HG02588 (cell line): ENCODE data around the gene FBXO41.

Source experiments
- ATAC-seq: cut with Tn5 transposase; IDR thresholded peaks from one replicate; pipeline ENCODE4 v1.9.1; 2021; ENCODE audit warnings: mild to moderate bottlenecking, moderate library complexity; ENCODE audit not compliant: unreplicated experiment

The FBXO41 gene

DNA sequence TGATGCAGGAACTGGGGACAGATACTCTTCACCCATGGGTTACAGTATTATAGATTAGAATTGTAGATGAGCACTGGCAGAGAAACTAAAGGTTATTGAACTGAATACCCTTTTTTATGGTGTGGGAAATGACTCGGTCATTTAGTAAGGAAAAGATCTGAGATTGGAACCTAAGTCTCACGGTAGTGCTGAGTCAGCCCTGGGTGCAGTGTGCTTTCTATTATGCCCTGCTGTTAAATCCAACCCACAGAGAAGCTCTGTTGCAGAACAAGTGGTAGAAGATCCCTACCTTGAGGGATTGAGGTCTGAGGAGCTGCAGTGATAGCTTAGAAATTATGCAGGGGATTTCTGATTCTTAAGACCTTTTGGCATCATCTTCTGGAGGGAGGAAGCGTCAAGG lies 37.4 kb downstream of the FBXO41 start:
- no peak for ATAC-seq

DNA sequence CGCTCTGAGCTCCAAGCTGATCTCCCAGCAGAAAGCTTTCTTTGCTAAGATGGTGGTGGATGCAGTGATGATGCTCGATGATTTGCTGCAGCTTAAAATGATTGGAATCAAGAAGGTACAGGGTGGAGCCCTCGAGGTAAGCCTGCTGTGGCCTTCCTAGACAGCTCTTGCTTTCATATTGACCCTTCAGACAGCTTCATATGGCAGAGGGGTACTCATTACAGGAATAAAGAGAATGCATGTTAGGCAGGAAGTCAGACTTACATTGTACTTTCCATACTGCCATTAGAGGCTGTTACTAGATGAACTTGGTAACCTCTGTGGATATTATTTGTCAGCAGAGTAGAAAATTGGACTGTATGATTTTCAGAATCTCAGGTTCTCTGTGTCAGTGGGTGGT lies 39.7 kb downstream of the FBXO41 start:
- ATAC-seq, result no peak

DNA sequence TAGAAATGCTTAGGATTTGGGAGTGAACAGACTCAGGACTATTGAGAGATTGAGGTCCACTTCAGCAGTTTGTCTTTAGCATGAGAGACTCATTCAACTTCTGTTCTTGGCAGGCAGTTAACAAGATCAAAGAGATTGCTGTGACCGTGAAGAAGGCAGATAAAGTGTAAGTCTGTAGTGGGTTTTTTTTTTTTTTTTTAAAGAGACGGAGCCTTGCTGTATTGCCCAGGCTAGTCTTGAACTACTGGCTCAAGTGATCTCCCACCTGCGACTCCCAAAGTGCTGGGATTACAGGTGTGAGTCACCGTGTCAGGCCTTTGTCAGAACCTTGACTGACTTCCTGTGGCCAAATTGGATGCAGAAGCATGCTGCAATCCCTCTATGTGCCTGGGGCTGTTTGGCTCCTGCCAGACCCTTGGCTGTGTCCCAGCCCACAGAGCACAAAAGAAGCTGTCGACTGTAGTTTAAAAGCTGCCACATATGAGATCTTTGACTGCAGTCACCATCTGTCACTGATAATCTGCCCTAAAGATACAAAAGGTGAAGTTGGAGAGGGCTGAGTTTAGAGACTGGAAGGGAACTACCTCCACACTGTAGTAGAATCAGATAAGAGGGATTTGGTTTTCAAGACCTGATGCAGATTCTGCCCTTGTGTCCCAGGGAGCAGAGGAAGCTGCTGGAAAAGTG lies 40.3 kb downstream of the FBXO41 start:
- ATAC-seq, result no peak

DNA sequence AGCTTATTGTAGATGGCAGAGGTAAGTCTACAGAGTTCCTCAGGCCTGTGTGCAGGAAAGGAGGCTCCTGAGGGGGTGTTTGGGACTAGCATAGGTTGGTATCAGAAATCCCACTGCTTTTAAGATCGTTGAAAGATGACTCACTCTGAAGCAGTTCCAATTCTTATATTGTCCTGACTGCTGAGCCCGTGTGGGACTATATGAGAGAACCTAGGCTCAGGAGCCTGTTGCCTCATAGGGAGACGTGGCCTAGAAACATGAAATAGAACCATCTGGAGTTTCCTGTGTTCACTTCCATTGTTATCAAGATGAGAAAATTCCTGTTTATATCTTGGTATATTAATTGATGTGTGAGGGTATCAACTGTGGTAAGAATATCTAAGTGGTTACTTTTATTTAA lies 44.5 kb downstream of the FBXO41 start:
- ATAC-seq, result no peak

DNA sequence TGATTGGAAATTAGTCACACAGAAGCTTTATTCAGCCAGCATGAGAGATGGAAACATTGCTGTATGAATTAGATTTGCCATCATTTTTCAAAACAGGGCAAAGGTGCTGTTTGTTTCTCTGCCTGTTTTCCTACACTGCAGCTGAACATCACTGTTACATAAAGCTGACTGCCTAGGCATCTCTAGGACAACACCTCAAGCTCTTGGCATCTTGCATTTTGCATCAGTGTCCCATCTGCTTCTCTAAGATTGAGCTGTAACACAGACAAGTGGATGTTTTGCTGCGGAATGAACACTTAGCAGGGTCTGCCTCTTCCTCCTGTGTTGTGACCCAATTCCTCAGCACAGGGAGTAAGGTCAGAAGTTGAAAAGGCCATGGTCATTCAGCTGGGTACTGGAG lies 45.3 kb downstream of the FBXO41 start:
- ATAC-seq, result no peak

DNA sequence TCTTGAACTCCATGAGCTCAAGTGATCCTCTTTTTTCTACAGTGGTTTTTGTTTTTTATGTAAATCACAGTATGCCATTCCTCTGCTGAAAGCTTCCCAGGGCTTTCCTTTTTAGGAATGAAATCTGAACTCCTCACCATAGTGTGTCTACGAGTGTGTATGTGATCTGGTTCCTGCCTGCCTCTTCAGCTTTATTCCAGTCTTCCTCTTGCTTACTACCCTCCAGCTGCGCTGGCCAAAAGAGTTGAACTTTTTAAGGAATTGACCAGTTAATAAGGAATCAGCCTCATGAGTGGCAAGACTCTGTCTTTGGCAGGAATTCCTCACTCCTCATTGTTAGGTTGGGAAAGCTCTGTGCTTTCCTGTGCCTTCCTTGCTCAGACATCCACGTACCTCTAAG lies 46.1 kb downstream of the FBXO41 start:
- ATAC-seq, result no peak

DNA sequence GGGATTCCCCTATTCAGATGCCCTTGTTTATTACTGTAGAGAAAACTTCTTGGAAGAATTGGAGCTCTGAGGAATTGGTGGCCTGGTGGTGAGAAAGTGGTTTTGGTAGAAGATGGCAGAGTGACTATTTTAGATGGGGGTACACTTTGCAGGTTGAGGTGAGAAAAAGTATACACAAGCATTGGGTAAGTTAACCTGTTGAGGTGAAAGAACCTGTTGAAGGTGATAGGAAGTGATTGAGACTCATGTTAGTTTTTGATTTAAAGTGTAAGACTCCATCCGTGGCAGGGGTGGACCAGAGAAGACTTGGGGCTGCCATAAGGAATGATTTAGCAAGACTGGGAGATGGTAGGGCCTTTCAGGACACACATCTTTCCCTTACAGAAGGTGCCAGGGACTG lies 47.1 kb downstream of the FBXO41 start:
- no peak for ATAC-seq

DNA sequence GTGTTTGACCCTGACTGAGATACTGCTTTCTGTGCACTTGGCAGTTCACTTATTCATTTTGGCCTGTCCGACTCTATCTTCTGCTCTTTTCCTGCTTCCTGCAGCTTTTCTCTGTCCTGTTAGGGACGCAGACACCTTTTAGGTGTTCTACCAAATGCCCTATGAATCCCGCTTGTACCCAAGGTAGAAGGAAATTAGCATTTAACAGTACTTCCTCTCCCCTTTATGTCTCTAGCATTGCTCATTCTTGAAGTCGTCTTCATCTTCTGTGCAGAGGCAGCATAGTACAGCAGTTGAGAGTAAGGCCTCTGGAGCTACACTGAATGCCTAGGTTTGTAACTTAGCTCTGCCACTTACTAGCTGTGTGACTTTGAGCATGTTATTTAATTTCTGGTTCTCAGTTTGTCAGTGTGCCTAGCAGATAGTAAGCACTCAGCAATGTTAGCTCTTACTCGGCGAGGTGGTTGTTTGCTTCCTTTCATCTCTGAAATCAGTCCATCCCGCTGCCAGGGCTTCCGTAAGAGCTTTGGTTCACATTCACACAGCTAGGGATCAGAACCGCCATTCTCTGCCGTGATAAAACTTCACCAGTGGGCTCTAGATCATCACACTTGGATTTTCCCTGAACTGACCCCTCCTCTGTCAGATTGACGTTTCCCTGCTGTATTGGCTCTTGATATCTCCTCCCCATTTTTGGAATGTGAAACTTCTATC lies 48.8 kb downstream of the FBXO41 start:
- ATAC-seq, result no peak

DNA sequence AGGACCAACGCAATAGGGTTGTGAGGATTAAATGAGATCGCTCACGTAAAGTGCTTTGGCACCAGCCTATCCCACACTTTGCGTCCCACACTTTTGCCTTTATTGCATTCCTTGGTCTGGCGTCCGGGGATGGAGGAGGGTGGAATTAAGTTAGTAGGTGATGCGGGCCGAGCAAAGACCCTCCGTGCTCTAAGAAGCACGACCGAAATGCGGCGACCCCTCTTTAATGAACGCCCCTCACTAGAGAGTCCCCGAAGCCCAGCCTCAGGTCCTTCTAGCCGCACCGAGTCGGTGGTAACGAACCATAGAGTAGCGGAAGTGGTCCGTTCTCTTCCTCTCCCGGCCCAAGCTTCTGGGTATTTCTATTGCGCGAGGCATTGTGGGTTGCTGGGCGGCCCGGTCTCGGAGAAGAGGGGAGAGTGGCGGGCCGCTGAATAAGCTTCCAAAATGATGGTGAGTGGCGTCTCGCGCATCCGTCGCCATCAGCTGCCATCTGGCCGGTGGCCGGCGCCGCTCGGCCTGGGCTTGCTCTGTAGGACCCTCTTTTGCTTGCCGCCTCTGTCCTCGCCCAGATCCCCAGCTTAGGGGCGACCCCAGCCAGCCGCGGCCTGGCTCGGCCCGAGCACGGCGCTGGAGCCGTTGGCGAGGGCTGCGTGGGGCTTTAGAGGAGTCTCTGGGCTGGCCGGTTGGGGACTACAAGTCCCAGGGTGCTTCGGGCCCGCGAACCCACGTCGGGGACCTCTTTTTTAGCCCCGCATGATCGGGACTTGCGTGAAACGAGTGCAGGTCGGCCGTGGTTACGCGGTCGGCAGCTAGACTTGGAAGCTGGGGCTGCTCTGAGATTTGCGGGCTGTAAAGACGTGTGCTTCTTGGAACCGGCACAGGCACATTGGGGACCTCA lies 50.1 kb downstream of the FBXO41 start, which contains the start of gene CCT7:
TSS of gene CCT7 (plus strand) at position 377 of the 901 bp plus-strand sequence. CDS start at position 448, 71 bp downstream.
- ATAC-seq, result peak; percentile 53

DNA sequence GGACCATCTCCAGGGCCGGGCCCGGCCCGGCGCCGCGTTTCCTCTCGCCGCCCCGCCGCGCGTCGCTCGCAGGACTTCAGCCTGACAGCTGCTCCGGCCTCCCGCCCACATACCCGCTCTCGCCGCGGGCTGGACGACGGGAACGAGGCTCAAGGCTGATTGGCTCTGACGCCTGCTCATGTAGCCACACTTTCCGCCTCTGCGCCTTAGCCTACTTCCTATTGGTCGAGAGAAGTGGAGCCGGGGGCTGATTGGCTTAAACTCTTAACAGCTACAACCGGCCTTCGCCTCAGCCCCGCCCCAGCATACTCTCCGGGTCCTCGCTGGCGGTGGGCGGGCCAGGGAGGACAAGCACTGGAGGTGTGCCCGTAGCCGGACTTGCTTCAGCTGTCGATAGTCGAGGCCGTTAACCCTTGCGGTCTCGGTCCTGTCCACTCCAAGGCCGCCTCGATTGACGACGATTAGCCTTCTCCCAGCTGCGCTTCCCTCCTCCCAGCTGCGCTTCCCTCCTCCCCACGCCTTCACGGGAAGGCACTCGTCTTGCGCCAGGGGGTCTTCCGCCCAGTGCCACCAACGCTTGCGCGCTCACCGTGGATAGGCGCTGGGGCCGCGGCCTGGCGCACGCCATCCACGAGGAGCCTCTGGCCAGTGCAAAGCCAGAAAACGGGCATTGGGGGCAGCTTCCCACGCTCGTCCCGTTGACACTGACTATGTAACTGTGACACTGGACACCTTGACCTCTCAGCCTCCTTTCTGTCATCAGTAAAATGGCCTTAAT lies 50.9 kb downstream of the FBXO41 start, which contains the start of gene PRADC1:
TSS of gene PRADC1 (minus strand) at position 86 of the 778 bp plus-strand sequence. CDS start at position 7, 79 bp downstream.
- ATAC-seq, result peak; percentile 91

DNA sequence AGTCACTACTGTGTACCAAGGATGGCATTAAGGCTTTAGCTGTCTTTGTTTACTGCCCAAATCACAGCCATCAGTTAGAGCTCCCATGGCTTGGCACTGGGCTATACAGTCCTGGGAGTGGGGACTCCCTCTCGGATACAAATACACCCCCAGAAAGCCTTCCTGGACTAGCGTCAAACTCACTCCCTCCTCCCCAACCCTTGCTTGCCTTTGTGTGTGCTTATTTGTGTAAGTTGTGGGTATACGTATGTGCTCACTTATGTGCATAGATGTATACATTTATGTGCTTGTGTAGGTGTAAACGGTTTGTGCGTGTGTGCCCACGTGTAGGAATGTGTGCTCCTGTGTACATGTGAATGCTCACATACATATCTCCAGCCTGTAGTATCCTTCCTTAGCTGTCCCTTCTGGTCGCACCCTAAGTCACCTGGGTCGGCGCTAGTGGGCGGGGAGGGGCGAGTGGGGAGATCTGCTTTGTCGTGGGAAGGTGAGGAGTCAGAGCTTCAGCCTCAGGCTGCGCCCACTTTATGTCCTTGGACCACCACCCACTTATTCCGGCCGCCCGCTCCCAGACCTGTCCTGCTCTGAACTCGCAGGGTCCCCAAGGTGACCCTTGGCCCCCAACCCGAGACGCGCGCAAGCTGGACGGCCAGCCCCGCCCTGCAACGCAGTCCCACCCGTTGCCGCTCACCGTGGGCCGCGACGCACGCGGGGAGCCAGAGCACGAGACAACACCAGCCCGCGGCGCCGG lies 51.7 kb downstream of the FBXO41 start:
- peak; percentile 3 for ATAC-seq

DNA sequence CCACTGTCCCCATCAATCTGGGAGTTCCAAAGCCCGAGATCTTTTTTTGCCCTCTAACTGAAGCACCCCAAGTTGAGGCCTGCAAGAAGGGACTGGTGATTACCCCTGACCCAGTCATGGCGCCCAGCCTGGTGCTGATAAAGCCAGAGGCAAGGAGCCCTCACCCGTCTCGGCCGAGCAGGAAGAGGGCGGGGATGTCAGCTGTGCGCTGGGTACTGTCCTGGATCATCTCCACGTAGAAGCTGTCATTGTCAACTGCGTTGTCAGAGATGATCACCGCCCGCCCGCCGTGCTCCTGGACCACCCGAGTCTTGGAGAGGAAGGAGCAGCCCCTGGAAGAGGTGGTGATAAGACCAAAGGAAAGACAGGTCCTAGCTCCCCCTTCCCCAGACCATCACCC lies 55.6 kb downstream of the FBXO41 start:
- no peak for ATAC-seq

DNA sequence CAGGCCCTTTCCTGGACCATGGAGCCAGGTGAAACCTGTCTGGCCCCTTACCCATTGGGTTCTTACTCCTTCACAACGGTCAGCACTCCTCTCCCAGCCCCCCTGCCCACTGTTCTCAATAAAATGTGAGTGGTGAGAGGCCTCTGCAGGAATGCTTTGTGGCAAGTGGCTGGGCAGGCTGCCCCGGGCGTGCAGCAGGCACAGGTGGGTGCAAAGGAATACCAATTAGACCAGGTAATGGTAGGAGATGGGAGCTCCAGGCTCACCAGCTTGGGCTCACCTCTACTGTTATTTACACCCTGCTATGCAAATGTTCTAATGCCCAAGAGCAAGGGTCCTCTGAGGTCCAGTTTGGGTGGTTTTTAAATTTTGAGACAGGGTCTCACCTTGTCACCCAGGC lies 57.2 kb downstream of the FBXO41 start:
- no peak for ATAC-seq

DNA sequence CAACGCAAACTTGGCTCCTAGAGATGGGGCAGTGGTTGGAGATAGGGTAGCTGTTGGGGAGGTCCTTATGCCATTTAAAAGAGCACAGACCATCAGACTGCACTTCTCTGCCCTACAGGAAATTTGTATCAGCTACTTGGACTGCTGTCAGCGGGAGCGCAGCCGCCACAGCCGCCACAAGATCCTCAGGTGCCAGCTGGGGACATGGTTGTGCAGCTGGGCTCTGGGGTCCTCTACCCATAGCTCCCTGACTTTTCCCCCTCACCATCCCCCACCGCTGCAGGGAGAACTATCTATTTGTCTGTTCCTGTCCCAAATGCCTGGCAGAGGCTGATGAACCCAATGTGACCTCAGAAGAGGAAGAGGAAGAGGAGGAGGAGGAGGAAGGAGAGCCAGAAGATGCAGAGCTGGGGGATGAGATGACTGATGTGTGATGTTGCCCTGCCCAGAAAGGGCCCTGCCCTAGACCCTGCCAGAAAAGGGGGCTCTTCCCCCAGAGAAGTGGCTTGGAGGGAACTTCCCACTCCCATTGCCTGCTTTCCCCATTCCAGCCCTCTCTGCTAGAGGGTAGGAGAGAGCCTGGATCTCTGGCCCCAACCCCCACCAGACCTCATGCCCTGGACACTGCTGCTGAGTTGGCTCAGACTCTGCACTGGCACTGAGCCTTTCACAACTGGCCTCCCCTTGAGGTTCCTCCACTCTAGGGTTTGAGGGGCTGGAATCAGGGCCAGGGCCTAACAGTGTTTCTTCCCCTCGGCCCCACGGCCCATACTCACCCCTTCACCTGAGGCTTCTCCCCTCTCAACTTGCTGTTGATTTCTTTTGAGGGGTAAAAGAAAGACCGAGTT lies 58.5 kb downstream of the FBXO41 start:
- no peak for ATAC-seq

DNA sequence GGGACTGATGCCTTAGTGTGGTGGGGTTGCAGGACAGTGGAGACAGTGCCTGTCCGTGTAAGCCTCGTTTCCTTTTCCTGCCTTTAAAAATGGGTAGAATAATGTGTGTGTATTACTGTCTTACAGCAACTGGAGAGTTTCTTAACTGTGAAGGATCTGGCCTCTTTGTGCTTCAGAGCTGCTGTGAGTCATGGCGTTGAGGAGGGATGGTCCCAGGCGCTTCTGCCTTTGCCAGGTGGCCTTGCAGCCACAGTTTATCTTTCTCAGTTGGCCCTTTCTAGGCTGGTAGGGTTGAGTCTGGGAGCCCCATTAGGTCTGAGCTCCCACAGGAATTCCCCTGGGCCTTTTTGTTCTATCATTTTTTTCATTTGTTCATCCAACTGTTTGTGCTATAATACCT lies 60.5 kb downstream of the FBXO41 start:
- no peak for ATAC-seq

DNA sequence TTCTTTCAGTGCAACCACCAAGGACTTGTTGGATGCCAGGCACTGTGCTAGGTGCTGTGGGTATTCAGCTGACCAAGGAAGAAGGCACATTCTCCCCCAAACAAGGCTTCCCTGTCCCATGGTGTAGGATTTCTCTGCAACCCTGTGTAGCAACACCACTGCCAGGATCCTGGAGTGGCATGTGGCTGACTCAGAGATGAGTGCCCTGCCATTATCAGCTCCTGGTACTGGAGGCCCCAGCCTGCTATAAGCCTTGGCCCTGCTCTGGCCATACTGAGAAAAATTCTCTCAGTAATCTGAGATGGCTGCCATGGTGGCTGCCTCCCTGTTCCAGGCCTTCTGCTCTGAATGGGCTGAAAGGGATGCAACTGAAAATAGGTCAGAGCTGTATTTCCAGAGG lies 66.0 kb downstream of the FBXO41 start:
- ATAC-seq, result no peak

DNA sequence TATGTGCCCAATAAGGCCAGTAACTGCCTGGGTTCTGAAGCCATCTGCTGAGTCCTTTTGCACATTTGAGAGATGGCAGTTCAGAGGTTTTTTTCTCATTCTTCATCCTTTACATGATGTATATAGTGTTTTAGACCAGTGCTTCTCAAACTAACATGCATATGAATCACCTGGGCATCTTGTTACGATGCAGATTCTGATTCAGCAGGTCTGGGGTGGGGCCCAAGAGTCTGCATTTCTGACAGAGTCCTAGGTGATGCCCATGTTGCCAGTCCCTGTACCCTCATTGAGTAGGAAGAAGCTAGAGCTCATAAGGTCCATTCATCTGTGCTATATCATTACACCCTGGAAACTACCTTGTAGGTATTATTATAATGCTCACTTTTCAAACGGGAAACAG lies 66.5 kb downstream of the FBXO41 start:
- ATAC-seq, result no peak

DNA sequence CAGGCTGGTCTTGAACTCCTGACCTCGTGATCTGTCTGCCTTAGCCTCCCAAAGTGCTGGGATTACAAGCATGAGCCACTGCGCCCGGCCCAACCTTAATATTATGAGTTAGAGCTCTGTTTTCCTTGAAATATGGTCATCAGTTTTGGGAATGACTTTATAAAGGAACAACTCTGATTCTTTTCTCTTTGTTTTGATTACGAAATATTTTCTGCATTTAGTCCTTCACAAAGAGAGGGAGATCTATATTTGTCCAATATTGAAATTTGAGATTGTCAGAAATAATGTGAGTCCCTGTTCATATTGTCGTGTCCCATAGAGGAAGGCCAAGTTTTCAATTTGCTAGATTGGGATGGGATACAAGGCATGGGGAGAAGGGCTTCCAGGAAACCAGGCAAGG lies 67.1 kb downstream of the FBXO41 start:
- ATAC-seq, result no peak

DNA sequence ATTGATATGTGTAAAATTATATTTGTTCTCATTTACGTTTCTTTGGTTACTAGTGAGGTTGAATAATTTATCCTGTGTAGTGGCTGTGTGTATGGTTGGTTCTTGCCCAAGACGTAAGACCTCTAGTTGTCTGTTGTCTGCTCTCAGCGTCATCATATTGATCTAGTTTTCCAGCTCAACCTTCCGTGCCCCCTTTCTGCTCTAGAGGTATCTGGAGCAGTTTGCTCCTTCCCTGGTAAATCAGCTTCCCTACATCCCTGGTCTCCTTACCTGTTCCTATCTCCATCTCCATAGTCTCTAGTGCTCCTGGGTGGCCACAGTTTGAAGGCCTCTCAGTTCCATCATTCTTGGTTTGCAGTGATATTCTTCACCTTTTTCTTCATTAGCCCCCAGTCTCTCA lies 69.0 kb downstream of the FBXO41 start:
- no peak for ATAC-seq
